HEK293 (cell line): ENCODE measurements around the gene TMEM123.

ENCODE experiments used
- CTCF ChIA-PET: fragments of 350-600 bp; formaldehyde crosslinking; extraction: SDS; loops from one replicate; lab custom pipeline; 2021; ENCODE audit warnings: antibody characterized with exemption; lab: Yijun Ruan, JAX
- POLR2A ChIA-PET: fragments of 300-600 bp; formaldehyde crosslinking; extraction: SDS; loops from one replicate; lab custom pipeline; 2020; ENCODE audit warnings: antibody characterized with exemption, inconsistent platforms; lab: Yijun Ruan, JAX
- H3K27ac ChIP-seq: fragments of 200-500 bp; sonication (Bioruptor generic); 2 replicates; pipeline ENCODE4 v1.5.1; 2014; ENCODE audit warnings: low read depth, low read length, control low read depth, inconsistent platforms; ENCODE audit errors: extremely low read depth
- H3K36me3 ChIP-seq, 2 experiments: fragments of 200-500 bp in 1 of 2; sonication (Bioruptor generic) in 1 of 2; 1 replicate in 1 of 2; 2 replicates in 1 of 2; pipeline ENCODE4 v1.5.1; 2014 to 2017; ENCODE audit warnings: inconsistent platforms in 2 of 2, low read length in 2 of 2; ENCODE audit not compliant: control insufficient read depth in 2 of 2, insufficient read depth in 1 of 2
- H3K4me1 ChIP-seq: fragments of 200-500 bp; sonication (Bioruptor generic); 2 replicates; pipeline ENCODE4 v1.5.1; 2014; ENCODE audit warnings: mild to moderate bottlenecking, low read length, inconsistent platforms; ENCODE audit not compliant: control insufficient read depth, insufficient read depth
- H3K4me3 ChIP-seq: 2 replicates; pipeline ENCODE4 v1.5.1; 2011; ENCODE audit warnings: low read depth, mild to moderate bottlenecking, control low read depth, low read length, moderate library complexity
- H3K9me3 ChIP-seq: fragments of 200-500 bp; sonication (Bioruptor generic); 2 replicates; pipeline ENCODE4 v1.5.1; 2014; ENCODE audit warnings: low read depth, low read length, inconsistent platforms; ENCODE audit not compliant: control insufficient read depth, insufficient read depth
- BCL11A ChIP-seq: fragments of 450-650 bp; formaldehyde crosslinking; IDR thresholded peaks from 2 replicates; pipeline ENCODE4 v1.5.1; 2016; ENCODE audit warnings: low read depth, missing biosample characterization, missing genetic modification characterization
- ELK4 ChIP-seq: IDR thresholded peaks from 2 replicates; pipeline ENCODE4 v1.6.1; 2011; ENCODE audit warnings: mild to moderate bottlenecking, low read depth, low read length, borderline replicate concordance
- HOXA7 ChIP-seq: sonication (generic); formaldehyde crosslinking; IDR thresholded peaks from 2 replicates; pipeline ENCODE4 v1.8.1; 2022; ENCODE audit warnings: missing genetic modification reagents, borderline replicate concordance
- KLF10 ChIP-seq: fragments of 450-650 bp; IDR thresholded peaks from 2 replicates; pipeline ENCODE4 v1.5.1; 2018; ENCODE audit warnings: missing biosample characterization, mild to moderate bottlenecking, missing genetic modification characterization
- KLF9 ChIP-seq: fragments of 450-650 bp; formaldehyde crosslinking; IDR thresholded peaks from 2 replicates; pipeline ENCODE4 v1.5.1; 2016; ENCODE audit warnings: missing biosample characterization, missing genetic modification characterization, low read depth
- RBAK ChIP-seq: fragments of 450-650 bp; formaldehyde crosslinking; IDR thresholded peaks from 2 replicates; pipeline ENCODE4 v1.5.1; 2016; ENCODE audit warnings: missing biosample characterization, missing genetic modification characterization
- ZIC2 ChIP-seq: fragments of 450-650 bp; formaldehyde crosslinking; IDR thresholded peaks from 2 replicates; pipeline ENCODE4 v1.5.1; 2016; ENCODE audit warnings: missing biosample characterization, missing genetic modification characterization
- ZNF112 ChIP-seq: fragments of 450-650 bp; formaldehyde crosslinking; IDR thresholded peaks from 2 replicates; pipeline ENCODE4 v1.5.0; 2017; ENCODE audit warnings: missing biosample characterization, missing genetic modification characterization
- ZNF26 ChIP-seq: fragments of 450-650 bp; formaldehyde crosslinking; IDR thresholded peaks from 2 replicates; pipeline ENCODE4 v1.5.1; 2016; ENCODE audit warnings: missing biosample characterization, missing genetic modification characterization
- ZNF311 ChIP-seq: fragments of 450-650 bp; formaldehyde crosslinking; IDR thresholded peaks from 2 replicates; pipeline ENCODE4 v1.5.1; 2017; ENCODE audit warnings: missing biosample characterization, missing genetic modification characterization, borderline replicate concordance
- ZNF37A ChIP-seq: fragments of 450-650 bp; IDR thresholded peaks from 2 replicates; pipeline ENCODE4 v1.5.1; 2018; ENCODE audit warnings: missing biosample characterization, missing genetic modification characterization
- ZNF473 ChIP-seq: fragments of 450-650 bp; formaldehyde crosslinking; IDR thresholded peaks from 2 replicates; pipeline ENCODE4 v1.5.1; 2017; ENCODE audit warnings: missing biosample characterization, missing genetic modification characterization
- ZNF48 ChIP-seq: fragments of 450-650 bp; formaldehyde crosslinking; IDR thresholded peaks from 2 replicates; pipeline ENCODE4 v1.5.1; 2016; ENCODE audit warnings: missing biosample characterization, missing genetic modification characterization
- ZNF510 ChIP-seq: fragments of 450-650 bp; formaldehyde crosslinking; IDR thresholded peaks from 2 replicates; pipeline ENCODE4 v1.5.1; 2018; ENCODE audit warnings: mild to moderate bottlenecking, missing genetic modification characterization, missing biosample characterization; ENCODE audit not compliant: insufficient replicate concordance
- ZNF558 ChIP-seq: fragments of 450-650 bp; formaldehyde crosslinking; IDR thresholded peaks from 2 replicates; pipeline ENCODE4 v1.5.1; 2016; ENCODE audit warnings: missing biosample characterization, missing genetic modification characterization
- ZNF600 ChIP-seq: fragments of 450-650 bp; formaldehyde crosslinking; IDR thresholded peaks from 2 replicates; pipeline ENCODE4 v1.5.1; 2016; ENCODE audit warnings: missing biosample characterization, missing genetic modification characterization
- ZNF843 ChIP-seq: fragments of 450-650 bp; formaldehyde crosslinking; IDR thresholded peaks from 2 replicates; pipeline ENCODE4 v1.5.1; 2016; ENCODE audit warnings: missing biosample characterization, missing genetic modification characterization
- TF ChIP-seq, protein P1 (sequence below): fragments of 450-650 bp; formaldehyde crosslinking; IDR thresholded peaks from 2 replicates; pipeline ENCODE4 v1.5.1; 2017; ENCODE audit warnings: missing biosample characterization, missing genetic modification characterization
- TF ChIP-seq, protein P2 (sequence below): fragments of 450-650 bp; formaldehyde crosslinking; optimal IDR thresholded peaks from 2 replicates; pipeline ENCODE3; 2016; ENCODE audit warnings: missing biosample characterization, mild to moderate bottlenecking, missing genetic modification characterization
- TF ChIP-seq, protein P3 (sequence below): fragments of 450-650 bp; IDR thresholded peaks from 2 replicates; pipeline ENCODE4 v1.5.1; 2018; ENCODE audit warnings: missing biosample characterization, missing genetic modification characterization
- TF ChIP-seq, protein P4 (sequence below): fragments of 450-650 bp; formaldehyde crosslinking; IDR thresholded peaks from 2 replicates; pipeline ENCODE4 v1.5.1; 2017; ENCODE audit warnings: missing biosample characterization, missing genetic modification characterization

The TMEM123 gene

GRCh38 chr11:102476069-102476468 lies 23.5 kb upstream of the TMEM123 start:
- ChIA-PET POLR2A (interaction anchor here (1.0 kb wide), 1 partner anchor 12 kb away, joined by 5 read pairs; no protein-coding TSS in a partner anchor), CTCF (interaction anchor here (0.8 to 2.8 kb wide), 4 partner anchors 9 to 187 kb away, joined by 4 to 11 read pairs (median 5); no protein-coding TSS in a partner anchor)
- no peak overlapping the region for H3K27ac ChIP-seq
- no peaks in the 10 kb centered on the region for H3K4me1 ChIP-seq
- H3K9me3 ChIP-seq: no peaks in the 10 kb centered on the region
- no peak overlapping the region for H3K4me3 ChIP-seq
- TF ChIP-seq ZNF473 (tag by site-specific recombination) (no peak), ZNF37A (tag by site-specific recombination) (no peak), ZIC2 (tag by site-specific recombination) (no peak), ZNF112 (peak; percentile 20; the same call in 1 of the 2 replicates), ZNF600 (tag by site-specific recombination) (no peak), ELK4 (no peak)
- TF ChIP-seq, protein P1, sequence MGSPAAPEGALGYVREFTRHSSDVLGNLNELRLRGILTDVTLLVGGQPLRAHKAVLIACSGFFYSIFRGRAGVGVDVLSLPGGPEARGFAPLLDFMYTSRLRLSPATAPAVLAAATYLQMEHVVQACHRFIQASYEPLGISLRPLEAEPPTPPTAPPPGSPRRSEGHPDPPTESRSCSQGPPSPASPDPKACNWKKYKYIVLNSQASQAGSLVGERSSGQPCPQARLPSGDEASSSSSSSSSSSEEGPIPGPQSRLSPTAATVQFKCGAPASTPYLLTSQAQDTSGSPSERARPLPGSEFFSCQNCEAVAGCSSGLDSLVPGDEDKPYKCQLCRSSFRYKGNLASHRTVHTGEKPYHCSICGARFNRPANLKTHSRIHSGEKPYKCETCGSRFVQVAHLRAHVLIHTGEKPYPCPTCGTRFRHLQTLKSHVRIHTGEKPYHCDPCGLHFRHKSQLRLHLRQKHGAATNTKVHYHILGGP (tag by site-specific recombination): no peak
- TF ChIP-seq, protein P2, sequence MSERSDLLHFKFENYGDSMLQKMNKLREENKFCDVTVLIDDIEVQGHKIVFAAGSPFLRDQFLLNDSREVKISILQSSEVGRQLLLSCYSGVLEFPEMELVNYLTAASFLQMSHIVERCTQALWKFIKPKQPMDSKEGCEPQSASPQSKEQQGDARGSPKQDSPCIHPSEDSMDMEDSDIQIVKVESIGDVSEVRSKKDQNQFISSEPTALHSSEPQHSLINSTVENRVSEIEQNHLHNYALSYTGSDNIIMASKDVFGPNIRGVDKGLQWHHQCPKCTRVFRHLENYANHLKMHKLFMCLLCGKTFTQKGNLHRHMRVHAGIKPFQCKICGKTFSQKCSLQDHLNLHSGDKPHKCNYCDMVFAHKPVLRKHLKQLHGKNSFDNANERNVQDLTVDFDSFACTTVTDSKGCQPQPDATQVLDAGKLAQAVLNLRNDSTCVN (tag by site-specific recombination): no peak
- H3K36me3 ChIP-seq: no peaks in the 10 kb centered on the region

GRCh38 chr11:102473543-102473942 lies 21.0 kb upstream of the TMEM123 start:
- no peaks in the 10 kb centered on the region for H3K4me1 ChIP-seq

DNA sequence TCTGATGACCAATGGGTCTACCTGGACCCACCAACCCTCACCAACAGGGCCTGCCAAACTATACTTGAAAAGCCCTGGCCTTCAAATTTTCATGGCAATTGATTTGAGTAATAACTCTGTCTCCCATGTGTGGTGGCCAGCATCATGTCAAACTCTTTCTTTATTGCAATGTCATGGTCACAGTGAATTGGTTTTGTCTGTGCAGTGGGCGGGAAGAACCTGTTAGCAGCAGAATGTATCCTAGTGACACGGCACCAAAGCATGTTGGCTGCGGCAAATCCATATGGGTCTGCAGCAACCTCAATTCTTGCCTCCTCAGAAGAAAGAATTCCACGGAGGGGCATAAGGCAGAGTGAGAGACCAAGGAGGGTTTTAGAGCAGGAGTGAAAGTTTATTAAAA lies 19.6 kb upstream of the TMEM123 start:
- ChIA-PET CTCF (interaction anchor here (1.2 kb wide), 1 partner anchor 11 kb away, joined by 3 read pairs; no protein-coding TSS in a partner anchor), POLR2A (no interaction called here)
- Histone ChIP-seq H3K4me1 (no peaks in the 10 kb centered on the region), H3K27ac (no peak overlapping the region), H3K36me3 (no peaks in the 10 kb centered on the region), H3K9me3 (no peaks in the 10 kb centered on the region), H3K4me3 (no peak overlapping the region)
- no peak for TF ChIP-seq ZNF26
- TF ChIP-seq HOXA7 (CRISPR knock-in tag): no peak
- TF ChIP-seq ZNF311 (tag by site-specific recombination): no peak
- no peak for TF ChIP-seq ZNF558 (tag by site-specific recombination)
- TF ChIP-seq, protein P3, sequence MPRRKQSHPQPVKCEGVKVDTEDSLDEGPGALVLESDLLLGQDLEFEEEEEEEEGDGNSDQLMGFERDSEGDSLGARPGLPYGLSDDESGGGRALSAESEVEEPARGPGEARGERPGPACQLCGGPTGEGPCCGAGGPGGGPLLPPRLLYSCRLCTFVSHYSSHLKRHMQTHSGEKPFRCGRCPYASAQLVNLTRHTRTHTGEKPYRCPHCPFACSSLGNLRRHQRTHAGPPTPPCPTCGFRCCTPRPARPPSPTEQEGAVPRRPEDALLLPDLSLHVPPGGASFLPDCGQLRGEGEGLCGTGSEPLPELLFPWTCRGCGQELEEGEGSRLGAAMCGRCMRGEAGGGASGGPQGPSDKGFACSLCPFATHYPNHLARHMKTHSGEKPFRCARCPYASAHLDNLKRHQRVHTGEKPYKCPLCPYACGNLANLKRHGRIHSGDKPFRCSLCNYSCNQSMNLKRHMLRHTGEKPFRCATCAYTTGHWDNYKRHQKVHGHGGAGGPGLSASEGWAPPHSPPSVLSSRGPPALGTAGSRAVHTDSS: no peak
- TF ChIP-seq RBAK (tag by site-specific recombination): no peak
- no peak for TF ChIP-seq ZNF48 (tag by site-specific recombination)
- no peak for TF ChIP-seq KLF10 (tag by site-specific recombination)
- no peak for TF ChIP-seq BCL11A

More at GRCh38 chr11:102473543-102473942, 21.0 kb upstream of the TMEM123 start:
- no peak overlapping the region for H3K27ac ChIP-seq
- TF ChIP-seq KLF9 (tag by site-specific recombination): no peak
- TF ChIP-seq, protein P4, sequence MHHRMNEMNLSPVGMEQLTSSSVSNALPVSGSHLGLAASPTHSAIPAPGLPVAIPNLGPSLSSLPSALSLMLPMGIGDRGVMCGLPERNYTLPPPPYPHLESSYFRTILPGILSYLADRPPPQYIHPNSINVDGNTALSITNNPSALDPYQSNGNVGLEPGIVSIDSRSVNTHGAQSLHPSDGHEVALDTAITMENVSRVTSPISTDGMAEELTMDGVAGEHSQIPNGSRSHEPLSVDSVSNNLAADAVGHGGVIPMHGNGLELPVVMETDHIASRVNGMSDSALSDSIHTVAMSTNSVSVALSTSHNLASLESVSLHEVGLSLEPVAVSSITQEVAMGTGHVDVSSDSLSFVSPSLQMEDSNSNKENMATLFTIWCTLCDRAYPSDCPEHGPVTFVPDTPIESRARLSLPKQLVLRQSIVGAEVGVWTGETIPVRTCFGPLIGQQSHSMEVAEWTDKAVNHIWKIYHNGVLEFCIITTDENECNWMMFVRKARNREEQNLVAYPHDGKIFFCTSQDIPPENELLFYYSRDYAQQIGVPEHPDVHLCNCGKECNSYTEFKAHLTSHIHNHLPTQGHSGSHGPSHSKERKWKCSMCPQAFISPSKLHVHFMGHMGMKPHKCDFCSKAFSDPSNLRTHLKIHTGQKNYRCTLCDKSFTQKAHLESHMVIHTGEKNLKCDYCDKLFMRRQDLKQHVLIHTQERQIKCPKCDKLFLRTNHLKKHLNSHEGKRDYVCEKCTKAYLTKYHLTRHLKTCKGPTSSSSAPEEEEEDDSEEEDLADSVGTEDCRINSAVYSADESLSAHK: peak; percentile 43; the same call in 1 of the 2 replicates
- TF ChIP-seq ZNF510 (tag by site-specific recombination): no peak
- TF ChIP-seq ZNF843: no peak
- TF ChIP-seq, protein P2 (tag by site-specific recombination): no peak
- ChIA-PET POLR2A (no interaction called here), CTCF (no interaction called here)
- no peaks in the 10 kb centered on the region for H3K9me3 ChIP-seq
- no peak overlapping the region for H3K4me3 ChIP-seq
- H3K36me3 ChIP-seq: no peaks in the 10 kb centered on the region
